ENCODE results near the gene SLC7A11. TPM values are rescaled to one million over a fixed set of nuclear protein-coding genes. Genes with fewer than 3 reads are reported as not detected.

Gene SLC7A11
- total RNA-seq, 1 experiment from 2014 or later = 10.1 TPM

GRCh38 chr4:138259824-138260223 lies 17.7 kb upstream of the SLC7A11 start (continued):
- TF ChIP-seq, protein P1, sequence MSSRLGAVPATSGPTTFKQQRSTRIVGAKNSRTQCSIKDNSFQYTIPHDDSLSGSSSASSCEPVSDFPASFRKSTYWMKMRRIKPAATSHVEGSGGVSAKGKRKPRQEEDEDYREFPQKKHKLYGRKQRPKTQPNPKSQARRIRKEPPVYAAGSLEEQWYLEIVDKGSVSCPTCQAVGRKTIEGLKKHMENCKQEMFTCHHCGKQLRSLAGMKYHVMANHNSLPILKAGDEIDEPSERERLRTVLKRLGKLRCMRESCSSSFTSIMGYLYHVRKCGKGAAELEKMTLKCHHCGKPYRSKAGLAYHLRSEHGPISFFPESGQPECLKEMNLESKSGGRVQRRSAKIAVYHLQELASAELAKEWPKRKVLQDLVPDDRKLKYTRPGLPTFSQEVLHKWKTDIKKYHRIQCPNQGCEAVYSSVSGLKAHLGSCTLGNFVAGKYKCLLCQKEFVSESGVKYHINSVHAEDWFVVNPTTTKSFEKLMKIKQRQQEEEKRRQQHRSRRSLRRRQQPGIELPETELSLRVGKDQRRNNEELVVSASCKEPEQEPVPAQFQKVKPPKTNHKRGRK (CRISPR knock-in tag; IDR thresholded peaks at IDR 0.05; ENCODE audit: borderline replicate concordance) = no peak
- TF ChIP-seq ATF6 (CRISPR knock-in tag; IDR thresholded peaks at IDR 0.05) (no peak), ZNF317 (CRISPR knock-in tag; IDR thresholded peaks at IDR 0.05; ENCODE audit: borderline replicate concordance, low read depth) (no peak), ZNF671 (CRISPR knock-in tag; IDR thresholded peaks at IDR 0.05) (no peak), GRHL2 (CRISPR knock-in tag; IDR thresholded peaks at IDR 0.05; ENCODE audit: insufficient replicate concordance, severe bottlenecking) (no peak)

DNA sequence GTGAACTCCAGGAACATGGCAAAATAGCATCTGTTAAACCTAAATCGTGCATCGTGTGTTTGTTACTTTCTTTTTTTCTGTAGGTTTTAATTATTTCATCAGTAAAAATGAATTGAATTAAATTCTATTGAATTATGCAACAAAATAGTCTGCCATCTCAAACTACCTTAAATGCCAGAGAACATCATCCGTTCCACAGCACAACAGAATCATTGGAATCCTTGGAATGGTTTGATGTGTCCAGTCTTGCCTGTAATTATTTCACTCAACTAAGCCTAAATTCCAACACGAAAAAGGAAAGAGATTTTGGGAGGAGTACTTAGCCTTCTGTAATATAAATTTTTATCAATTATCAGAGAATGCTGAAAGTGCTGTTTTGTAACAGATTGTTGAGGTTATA lies 17.1 kb upstream of the SLC7A11 start:
- POLR2A ChIA-PET = no interaction called here
- CTCF ChIA-PET = interaction anchor here (0.6 kb wide), 1 partner anchor 12 kb away, joined by 4 read pairs; no protein-coding TSS in a partner anchor
- no peak for TF ChIP-seq FOXK1 (CRISPR knock-in tag; IDR thresholded peaks at IDR 0.05)
- no peak for TF ChIP-seq TP53 (CRISPR knock-in tag; IDR thresholded peaks at IDR 0.05)
- TF ChIP-seq ATF6 (CRISPR knock-in tag; IDR thresholded peaks at IDR 0.05) = no peak
- TF ChIP-seq, protein P2, sequence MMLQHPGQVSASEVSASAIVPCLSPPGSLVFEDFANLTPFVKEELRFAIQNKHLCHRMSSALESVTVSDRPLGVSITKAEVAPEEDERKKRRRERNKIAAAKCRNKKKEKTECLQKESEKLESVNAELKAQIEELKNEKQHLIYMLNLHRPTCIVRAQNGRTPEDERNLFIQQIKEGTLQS (CRISPR knock-in tag; conservative IDR thresholded peaks at IDR 0.05) = no peak
- TF ChIP-seq NR1H2 (CRISPR knock-in tag; IDR thresholded peaks at IDR 0.05) = no peak
- no peak for TF ChIP-seq SMAD4 (CRISPR knock-in tag; IDR thresholded peaks at IDR 0.05)
- no peak for TF ChIP-seq ZNF138 (CRISPR knock-in tag; conservative IDR thresholded peaks at IDR 0.05)
- TF ChIP-seq, protein P3, sequence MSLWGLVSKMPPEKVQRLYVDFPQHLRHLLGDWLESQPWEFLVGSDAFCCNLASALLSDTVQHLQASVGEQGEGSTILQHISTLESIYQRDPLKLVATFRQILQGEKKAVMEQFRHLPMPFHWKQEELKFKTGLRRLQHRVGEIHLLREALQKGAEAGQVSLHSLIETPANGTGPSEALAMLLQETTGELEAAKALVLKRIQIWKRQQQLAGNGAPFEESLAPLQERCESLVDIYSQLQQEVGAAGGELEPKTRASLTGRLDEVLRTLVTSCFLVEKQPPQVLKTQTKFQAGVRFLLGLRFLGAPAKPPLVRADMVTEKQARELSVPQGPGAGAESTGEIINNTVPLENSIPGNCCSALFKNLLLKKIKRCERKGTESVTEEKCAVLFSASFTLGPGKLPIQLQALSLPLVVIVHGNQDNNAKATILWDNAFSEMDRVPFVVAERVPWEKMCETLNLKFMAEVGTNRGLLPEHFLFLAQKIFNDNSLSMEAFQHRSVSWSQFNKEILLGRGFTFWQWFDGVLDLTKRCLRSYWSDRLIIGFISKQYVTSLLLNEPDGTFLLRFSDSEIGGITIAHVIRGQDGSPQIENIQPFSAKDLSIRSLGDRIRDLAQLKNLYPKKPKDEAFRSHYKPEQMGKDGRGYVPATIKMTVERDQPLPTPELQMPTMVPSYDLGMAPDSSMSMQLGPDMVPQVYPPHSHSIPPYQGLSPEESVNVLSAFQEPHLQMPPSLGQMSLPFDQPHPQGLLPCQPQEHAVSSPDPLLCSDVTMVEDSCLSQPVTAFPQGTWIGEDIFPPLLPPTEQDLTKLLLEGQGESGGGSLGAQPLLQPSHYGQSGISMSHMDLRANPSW (CRISPR knock-in tag; conservative IDR thresholded peaks at IDR 0.05; ENCODE audit: low read depth) = no peak
- no peak for TF ChIP-seq ZNF532 (CRISPR knock-in tag; IDR thresholded peaks at IDR 0.05; ENCODE audit: borderline replicate concordance)
- no peak for TF ChIP-seq NFE2L1 (CRISPR knock-in tag; IDR thresholded peaks at IDR 0.05)
- no peak for TF ChIP-seq FOXJ3 (CRISPR knock-in tag; IDR thresholded peaks at IDR 0.05; ENCODE audit: borderline replicate concordance)
- TF ChIP-seq ZBTB21 (CRISPR knock-in tag; IDR thresholded peaks at IDR 0.05; ENCODE audit: borderline replicate concordance) = no peak
- no peak for TF ChIP-seq ELF4 (CRISPR knock-in tag; IDR thresholded peaks at IDR 0.05; ENCODE audit: low read depth)
- no peak for TF ChIP-seq MLX (CRISPR knock-in tag; IDR thresholded peaks at IDR 0.05)
- no peak for TF ChIP-seq TCF7 (CRISPR knock-in tag; IDR thresholded peaks at IDR 0.05; ENCODE audit: low read depth)
- TF ChIP-seq MAX (CRISPR knock-in tag; IDR thresholded peaks at IDR 0.05) = no peak
- no peak for TF ChIP-seq ESRRA (CRISPR knock-in tag; IDR thresholded peaks at IDR 0.05; ENCODE audit: borderline replicate concordance)

More for the DNA sequence above, 17.1 kb upstream of the SLC7A11 start:
- Mint-ChIP-seq H3K36me3 (peaks cover 3% of the 10 kb centered on the region; the same call in 1 of the 2 replicates), H3K9me3 (peaks cover 9% of the 10 kb centered on the region), H3K4me1 (peaks cover 18% of the 10 kb centered on the region), H3K4me3 (no peak overlapping the region), H3K27ac (no peak overlapping the region), H3K27me3 (ENCODE audit: low read depth) (no peaks in the 10 kb centered on the region)
- ATAC-seq (no peak), DNase-seq (ENCODE audit: low spot score) (no peak)

All from WTC11 (cell line).